Progenitor cell of endocrine pancreas (in vitro differentiated cells): Measurements from ENCODE around the gene ZFHX3. TPM values are rescaled to one million over a fixed set of nuclear protein-coding genes. Genes with fewer than 3 reads are reported as not detected.
A peak's percentile ranks its signal among the peaks of the same experiment; 100 is the strongest.

Source experiments
- DNase-seq: peaks from one replicate; pipeline ENCODE4 v3.0.0; 2021; ENCODE audit warnings: low spot score; ENCODE audit not compliant: unreplicated experiment
- H3K27ac Mint-ChIP-seq: 2 replicates; pipeline ENCODE4 v1.8.0; 2021; ENCODE audit warnings: mild to moderate bottlenecking, moderate library complexity, mixed read lengths
- H3K27me3 Mint-ChIP-seq: 2 replicates; pipeline ENCODE4 v1.8.0; 2021; ENCODE audit warnings: mixed read lengths
- H3K36me3 Mint-ChIP-seq: 2 replicates; pipeline ENCODE4 v1.8.0; 2022; ENCODE audit warnings: mixed read lengths; ENCODE audit not compliant: insufficient read depth
- H3K4me1 Mint-ChIP-seq: 2 replicates; pipeline ENCODE4 v1.8.0; 2021; ENCODE audit warnings: low read depth, mixed read lengths
- H3K4me3 Mint-ChIP-seq: 2 replicates; pipeline ENCODE4 v1.8.0; 2021; ENCODE audit warnings: low read depth, mild to moderate bottlenecking, moderate library complexity, mixed read lengths
- H3K9me3 Mint-ChIP-seq: 2 replicates; pipeline ENCODE4 v1.8.0; 2021; ENCODE audit warnings: low read depth, mixed read lengths
- total RNA-seq: library from RNA; stranded (reverse); gene quantifications from 2 replicates; pipeline ENCODE4 v1.2.1, GENCODE V29; 2021
- TF ChIP-seq, protein P1 (sequence below): fragments of 200-600 bp; sonication (generic); IDR thresholded peaks from one replicate; pipeline ENCODE4 v1.5.0; 2021; ENCODE audit warnings: antibody characterized with exemption, mild to moderate bottlenecking; ENCODE audit not compliant: unreplicated experiment

Gene ZFHX3
- total RNA-seq, 1 donor from 2014 or later, result 54.0 TPM

DNA sequence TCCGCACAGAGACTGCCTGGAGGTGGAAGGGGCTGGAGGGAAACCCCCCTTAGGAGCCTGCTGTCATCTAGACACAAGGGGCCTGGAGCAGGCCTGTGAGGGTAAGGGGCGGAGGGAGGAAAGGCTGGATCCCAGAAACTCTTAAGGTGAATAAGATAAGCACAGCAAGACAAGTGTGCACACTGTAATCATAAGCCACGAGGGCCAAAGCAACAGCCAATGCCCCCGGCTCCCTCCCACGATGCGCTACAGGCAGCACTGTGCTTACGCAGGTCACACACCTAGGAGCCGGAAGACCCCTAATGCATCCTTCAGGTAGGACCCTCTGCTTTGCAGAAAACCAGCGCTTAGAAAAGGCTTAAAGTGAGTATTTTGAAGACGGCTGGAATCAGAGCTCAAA is 24.6 kb downstream of the ZFHX3 start:
- TF ChIP-seq, protein P1, sequence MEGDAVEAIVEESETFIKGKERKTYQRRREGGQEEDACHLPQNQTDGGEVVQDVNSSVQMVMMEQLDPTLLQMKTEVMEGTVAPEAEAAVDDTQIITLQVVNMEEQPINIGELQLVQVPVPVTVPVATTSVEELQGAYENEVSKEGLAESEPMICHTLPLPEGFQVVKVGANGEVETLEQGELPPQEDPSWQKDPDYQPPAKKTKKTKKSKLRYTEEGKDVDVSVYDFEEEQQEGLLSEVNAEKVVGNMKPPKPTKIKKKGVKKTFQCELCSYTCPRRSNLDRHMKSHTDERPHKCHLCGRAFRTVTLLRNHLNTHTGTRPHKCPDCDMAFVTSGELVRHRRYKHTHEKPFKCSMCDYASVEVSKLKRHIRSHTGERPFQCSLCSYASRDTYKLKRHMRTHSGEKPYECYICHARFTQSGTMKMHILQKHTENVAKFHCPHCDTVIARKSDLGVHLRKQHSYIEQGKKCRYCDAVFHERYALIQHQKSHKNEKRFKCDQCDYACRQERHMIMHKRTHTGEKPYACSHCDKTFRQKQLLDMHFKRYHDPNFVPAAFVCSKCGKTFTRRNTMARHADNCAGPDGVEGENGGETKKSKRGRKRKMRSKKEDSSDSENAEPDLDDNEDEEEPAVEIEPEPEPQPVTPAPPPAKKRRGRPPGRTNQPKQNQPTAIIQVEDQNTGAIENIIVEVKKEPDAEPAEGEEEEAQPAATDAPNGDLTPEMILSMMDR, result no peak
- no peak for DNase-seq
- H3K4me1 Mint-ChIP-seq, result peaks cover 75% of the 10 kb centered on the region
- peaks cover 2% of the 10 kb centered on the region for H3K36me3 Mint-ChIP-seq
- no peak overlapping the region for H3K4me3 Mint-ChIP-seq
- H3K9me3 Mint-ChIP-seq, result no peaks in the 10 kb centered on the region
- H3K27ac Mint-ChIP-seq, result no peak overlapping the region
- H3K27me3 Mint-ChIP-seq, result no peaks in the 10 kb centered on the region

- H3K4me3 Mint-ChIP-seq, result no peak overlapping the region
- H3K27ac Mint-ChIP-seq, result peak overlapping the region; percentile 41
- TF ChIP-seq, protein P1, result no peak
- DNase-seq, result no peak
- peaks cover 2% of the 10 kb centered on the region for H3K36me3 Mint-ChIP-seq
- peaks cover 70% of the 10 kb centered on the region for H3K4me1 Mint-ChIP-seq
- H3K9me3 Mint-ChIP-seq, result no peaks in the 10 kb centered on the region
- H3K27me3 Mint-ChIP-seq, result no peaks in the 10 kb centered on the region
These were observed 25.4 kb downstream of the ZFHX3 start for GRCh38 chr16:73022534-73022933.

DNA sequence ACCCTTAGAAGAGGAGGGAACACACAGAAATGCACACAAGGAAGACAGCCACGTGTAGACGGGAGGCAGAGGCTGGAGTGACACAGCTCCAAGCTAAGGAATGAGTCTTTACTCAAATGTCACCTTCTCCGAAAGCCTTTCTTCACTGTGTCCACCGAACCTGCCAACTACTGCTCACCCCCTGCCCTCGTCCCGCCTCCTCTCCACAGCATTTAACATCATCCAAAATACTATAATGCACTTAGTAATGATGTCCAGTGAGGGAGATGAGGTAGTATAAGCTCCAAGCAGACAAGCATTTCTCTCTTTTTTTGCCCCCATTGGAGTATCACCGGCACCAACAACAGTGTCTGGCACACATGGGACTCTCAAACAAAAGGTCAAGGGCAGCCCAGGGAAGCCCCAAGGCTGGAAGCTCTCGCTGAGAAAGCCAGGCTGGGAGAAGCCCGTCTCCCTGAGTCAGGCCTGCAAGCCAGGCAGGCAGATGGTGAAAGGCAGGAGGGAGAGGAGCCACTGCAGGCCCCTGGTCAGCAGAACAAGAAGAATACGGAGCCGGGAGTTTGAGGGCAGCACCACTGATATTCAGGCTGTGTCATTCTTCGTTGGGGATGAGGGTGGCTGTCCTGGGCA is 25.9 kb downstream of the ZFHX3 start:
- no peaks in the 10 kb centered on the region for H3K27me3 Mint-ChIP-seq
- no peaks in the 10 kb centered on the region for H3K9me3 Mint-ChIP-seq
- peaks cover 2% of the 10 kb centered on the region for H3K36me3 Mint-ChIP-seq
- H3K4me3 Mint-ChIP-seq, result no peak overlapping the region
- DNase-seq, result no peak
- TF ChIP-seq, protein P1, result no peak
- peak overlapping the region; percentile 53 for H3K27ac Mint-ChIP-seq
- peaks cover 70% of the 10 kb centered on the region for H3K4me1 Mint-ChIP-seq

DNA sequence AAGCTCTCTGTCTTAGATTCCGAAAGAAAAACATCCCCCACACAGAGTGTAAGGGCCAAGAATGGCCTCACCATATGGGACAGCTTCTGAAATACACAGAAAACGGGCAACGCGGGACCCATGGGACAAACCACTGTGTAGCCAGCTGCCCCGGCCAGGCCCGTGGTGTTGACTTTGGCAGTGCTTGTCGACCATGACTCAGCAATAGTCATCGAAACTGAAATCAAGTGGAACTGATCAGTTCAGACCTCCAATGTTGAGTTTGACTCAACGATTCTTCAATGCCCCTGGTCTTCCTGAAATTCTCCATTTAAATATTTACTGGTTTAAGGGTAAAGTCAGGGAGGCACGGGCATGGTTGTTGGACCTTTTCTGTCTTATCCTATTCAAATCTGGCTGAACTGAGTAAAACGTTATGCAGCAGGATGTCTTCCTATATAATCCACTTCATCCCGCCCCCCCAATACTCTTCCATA is 27.5 kb downstream of the ZFHX3 start:
- H3K4me1 Mint-ChIP-seq, result peaks cover 72% of the 10 kb centered on the region
- no peak overlapping the region for H3K4me3 Mint-ChIP-seq

GRCh38 chr16:73019457-73020362 is 28.2 kb downstream of the ZFHX3 start:
- TF ChIP-seq, protein P1, result no peak
- no peak for DNase-seq
- no peak overlapping the region for H3K4me3 Mint-ChIP-seq
- H3K9me3 Mint-ChIP-seq, result no peaks in the 10 kb centered on the region
- H3K27me3 Mint-ChIP-seq, result no peaks in the 10 kb centered on the region
- peaks cover 2% of the 10 kb centered on the region for H3K36me3 Mint-ChIP-seq
- peak overlapping the region; percentile 93 for H3K27ac Mint-ChIP-seq
- H3K4me1 Mint-ChIP-seq, result peaks cover 65% of the 10 kb centered on the region

More for the DNA sequence above, 27.5 kb downstream of the ZFHX3 start:
- TF ChIP-seq, protein P1, result no peak
- Mint-ChIP-seq H3K27ac (peak overlapping the region; percentile 93), H3K27me3 (no peaks in the 10 kb centered on the region), H3K36me3 (peaks cover 2% of the 10 kb centered on the region), H3K9me3 (no peaks in the 10 kb centered on the region)
- DNase-seq, result no peak
